ENCODE results near the gene NGLY1. TPM values are rescaled to one million over a fixed set of nuclear protein-coding genes. Genes with fewer than 3 reads are reported as not detected.

NGLY1 gene
- total and polyA plus RNA-seq, 2 of the 8 experiments (the other 6 are each of a cell fraction or from before 2014, with no cell fraction given) = 3.1 to 24.8 TPM

DNA sequence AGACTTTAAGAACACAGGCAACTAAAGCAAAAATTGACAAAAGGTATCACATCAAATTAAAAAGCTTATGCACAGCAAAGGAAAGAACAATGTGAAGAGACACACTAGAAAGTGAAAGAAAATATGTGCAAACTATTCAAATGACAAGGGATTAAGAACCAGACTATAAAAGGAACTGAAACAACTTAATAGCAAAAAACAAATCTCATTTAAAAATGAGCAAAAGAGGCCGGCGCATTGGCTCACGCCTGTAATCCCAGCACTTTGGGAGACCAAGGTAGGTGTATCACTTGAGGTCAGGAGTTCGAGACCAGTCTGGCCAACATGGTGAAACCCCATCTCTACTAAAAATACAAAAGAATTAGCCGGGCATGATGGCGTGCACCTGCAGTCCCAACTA is 14.4 kb downstream of the NGLY1 start (continued):
- TF ChIP-seq, protein P1, sequence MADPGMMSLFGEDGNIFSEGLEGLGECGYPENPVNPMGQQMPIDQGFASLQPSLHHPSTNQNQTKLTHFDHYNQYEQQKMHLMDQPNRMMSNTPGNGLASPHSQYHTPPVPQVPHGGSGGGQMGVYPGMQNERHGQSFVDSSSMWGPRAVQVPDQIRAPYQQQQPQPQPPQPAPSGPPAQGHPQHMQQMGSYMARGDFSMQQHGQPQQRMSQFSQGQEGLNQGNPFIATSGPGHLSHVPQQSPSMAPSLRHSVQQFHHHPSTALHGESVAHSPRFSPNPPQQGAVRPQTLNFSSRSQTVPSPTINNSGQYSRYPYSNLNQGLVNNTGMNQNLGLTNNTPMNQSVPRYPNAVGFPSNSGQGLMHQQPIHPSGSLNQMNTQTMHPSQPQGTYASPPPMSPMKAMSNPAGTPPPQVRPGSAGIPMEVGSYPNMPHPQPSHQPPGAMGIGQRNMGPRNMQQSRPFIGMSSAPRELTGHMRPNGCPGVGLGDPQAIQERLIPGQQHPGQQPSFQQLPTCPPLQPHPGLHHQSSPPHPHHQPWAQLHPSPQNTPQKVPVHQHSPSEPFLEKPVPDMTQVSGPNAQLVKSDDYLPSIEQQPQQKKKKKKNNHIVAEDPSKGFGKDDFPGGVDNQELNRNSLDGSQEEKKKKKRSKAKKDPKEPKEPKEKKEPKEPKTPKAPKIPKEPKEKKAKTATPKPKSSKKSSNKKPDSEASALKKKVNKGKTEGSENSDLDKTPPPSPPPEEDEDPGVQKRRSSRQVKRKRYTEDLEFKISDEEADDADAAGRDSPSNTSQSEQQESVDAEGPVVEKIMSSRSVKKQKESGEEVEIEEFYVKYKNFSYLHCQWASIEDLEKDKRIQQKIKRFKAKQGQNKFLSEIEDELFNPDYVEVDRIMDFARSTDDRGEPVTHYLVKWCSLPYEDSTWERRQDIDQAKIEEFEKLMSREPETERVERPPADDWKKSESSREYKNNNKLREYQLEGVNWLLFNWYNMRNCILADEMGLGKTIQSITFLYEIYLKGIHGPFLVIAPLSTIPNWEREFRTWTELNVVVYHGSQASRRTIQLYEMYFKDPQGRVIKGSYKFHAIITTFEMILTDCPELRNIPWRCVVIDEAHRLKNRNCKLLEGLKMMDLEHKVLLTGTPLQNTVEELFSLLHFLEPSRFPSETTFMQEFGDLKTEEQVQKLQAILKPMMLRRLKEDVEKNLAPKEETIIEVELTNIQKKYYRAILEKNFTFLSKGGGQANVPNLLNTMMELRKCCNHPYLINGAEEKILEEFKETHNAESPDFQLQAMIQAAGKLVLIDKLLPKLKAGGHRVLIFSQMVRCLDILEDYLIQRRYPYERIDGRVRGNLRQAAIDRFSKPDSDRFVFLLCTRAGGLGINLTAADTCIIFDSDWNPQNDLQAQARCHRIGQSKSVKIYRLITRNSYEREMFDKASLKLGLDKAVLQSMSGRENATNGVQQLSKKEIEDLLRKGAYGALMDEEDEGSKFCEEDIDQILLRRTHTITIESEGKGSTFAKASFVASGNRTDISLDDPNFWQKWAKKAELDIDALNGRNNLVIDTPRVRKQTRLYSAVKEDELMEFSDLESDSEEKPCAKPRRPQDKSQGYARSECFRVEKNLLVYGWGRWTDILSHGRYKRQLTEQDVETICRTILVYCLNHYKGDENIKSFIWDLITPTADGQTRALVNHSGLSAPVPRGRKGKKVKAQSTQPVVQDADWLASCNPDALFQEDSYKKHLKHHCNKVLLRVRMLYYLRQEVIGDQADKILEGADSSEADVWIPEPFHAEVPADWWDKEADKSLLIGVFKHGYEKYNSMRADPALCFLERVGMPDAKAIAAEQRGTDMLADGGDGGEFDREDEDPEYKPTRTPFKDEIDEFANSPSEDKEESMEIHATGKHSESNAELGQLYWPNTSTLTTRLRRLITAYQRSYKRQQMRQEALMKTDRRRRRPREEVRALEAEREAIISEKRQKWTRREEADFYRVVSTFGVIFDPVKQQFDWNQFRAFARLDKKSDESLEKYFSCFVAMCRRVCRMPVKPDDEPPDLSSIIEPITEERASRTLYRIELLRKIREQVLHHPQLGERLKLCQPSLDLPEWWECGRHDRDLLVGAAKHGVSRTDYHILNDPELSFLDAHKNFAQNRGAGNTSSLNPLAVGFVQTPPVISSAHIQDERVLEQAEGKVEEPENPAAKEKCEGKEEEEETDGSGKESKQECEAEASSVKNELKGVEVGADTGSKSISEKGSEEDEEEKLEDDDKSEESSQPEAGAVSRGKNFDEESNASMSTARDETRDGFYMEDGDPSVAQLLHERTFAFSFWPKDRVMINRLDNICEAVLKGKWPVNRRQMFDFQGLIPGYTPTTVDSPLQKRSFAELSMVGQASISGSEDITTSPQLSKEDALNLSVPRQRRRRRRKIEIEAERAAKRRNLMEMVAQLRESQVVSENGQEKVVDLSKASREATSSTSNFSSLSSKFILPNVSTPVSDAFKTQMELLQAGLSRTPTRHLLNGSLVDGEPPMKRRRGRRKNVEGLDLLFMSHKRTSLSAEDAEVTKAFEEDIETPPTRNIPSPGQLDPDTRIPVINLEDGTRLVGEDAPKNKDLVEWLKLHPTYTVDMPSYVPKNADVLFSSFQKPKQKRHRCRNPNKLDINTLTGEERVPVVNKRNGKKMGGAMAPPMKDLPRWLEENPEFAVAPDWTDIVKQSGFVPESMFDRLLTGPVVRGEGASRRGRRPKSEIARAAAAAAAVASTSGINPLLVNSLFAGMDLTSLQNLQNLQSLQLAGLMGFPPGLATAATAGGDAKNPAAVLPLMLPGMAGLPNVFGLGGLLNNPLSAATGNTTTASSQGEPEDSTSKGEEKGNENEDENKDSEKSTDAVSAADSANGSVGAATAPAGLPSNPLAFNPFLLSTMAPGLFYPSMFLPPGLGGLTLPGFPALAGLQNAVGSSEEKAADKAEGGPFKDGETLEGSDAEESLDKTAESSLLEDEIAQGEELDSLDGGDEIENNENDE (IDR thresholded peaks at IDR 0.05; ENCODE audit: insufficient replicate concordance, low read length) = no peak
- TF ChIP-seq CBX8 (IDR thresholded peaks at IDR 0.05; ENCODE audit: borderline replicate concordance, low read depth, low read length) (no peak), POU5F1 (IDR thresholded peaks at IDR 0.05; ENCODE audit: low read depth, low read length) (no peak), YY1 (IDR thresholded peaks at IDR 0.05; ENCODE audit: low read depth, low read length) (no peak), BCL11A (IDR thresholded peaks at IDR 0.05; ENCODE audit: low read depth in 2 of 2, low read length in 2 of 2) (no peak)
